ENCODE results near the gene ZNF135. TPM values are rescaled to one million over a fixed set of nuclear protein-coding genes. Genes with fewer than 3 reads are reported as not detected.

ZNF135 gene
- total RNA-seq, result 1.5 and 1.7 TPM in 2 replicates

DNA sequence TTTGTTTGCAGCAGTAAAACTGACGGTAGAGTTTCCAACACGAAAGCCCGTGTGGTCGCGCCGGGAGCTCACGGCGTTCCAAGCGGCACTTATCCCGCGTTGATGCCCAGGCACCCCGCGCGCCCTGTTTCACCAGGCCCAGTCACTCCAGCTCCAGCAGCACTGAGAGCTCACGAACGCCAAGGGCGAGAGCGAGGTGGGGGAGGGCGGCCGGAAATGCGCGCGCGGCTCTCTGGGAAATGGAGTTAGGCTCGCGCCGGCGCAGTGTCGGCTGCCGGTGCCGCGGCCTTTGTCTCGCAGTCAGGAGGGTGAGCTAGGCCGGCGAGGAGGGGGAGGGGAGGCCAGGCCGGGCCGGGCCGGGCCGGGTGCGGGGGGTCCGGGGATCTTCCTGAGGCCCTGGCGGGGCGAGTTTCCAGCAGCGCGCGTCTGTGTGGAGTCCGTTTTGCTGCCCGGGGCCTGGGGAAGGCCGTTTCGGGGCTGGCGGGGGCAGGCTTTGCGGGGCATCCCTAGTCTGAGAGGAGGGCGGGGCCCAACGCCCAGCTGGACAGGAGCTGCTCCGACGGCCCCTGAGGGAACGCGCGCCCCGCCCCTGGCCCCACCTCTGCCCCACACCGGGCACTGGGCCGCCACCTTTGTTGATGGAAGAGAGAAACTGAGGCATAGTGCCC, at the start of gene ZNF135:
Gene ZNF135 (plus strand): TSS at position 280 of the 668 bp plus-strand sequence. CDS start 721 bp downstream, outside the sequence.

DNA sequence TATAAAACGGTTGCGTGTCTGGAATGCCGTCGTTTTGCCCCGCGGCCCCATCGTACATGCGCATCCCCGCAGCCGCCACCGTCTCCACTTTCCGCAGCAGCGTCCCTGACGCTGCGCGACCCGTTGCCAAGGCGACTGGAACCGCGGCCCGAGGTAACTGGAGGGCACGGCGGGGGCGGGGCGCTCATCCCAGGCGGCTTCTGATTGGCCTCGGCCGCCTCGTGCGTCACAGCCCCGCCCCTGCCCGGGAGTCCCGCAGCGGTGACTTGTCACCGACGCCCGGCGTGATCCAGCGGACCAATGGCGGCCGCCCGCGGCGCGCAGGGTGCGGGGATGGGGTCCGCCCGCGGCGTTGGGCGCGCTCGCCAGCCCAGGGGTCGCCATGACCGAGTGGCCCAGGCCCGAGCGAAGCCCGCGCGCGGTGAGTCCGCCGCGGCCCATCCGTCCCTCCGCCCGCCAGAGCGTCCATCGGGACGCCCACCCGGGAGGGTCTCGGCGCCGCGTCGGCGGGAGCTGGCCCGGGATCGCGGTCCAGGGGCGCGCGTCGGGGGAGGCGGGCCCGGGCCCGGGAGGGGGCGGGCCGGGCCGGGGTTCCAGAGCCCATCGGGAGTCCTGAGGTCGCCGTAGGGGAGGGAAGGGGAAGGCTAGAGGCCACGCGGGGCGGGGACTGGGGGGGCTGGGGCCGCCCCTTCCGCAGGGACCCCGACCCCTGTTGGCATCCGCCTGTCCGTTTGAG, 25.2 kb upstream of the ZNF135 start, which contains the start of gene ZSCAN1:
Gene ZSCAN1 (plus strand): TSS at position 285 of the 736 bp plus-strand sequence. CDS start 3,812 bp downstream, outside the sequence.

DNA sequence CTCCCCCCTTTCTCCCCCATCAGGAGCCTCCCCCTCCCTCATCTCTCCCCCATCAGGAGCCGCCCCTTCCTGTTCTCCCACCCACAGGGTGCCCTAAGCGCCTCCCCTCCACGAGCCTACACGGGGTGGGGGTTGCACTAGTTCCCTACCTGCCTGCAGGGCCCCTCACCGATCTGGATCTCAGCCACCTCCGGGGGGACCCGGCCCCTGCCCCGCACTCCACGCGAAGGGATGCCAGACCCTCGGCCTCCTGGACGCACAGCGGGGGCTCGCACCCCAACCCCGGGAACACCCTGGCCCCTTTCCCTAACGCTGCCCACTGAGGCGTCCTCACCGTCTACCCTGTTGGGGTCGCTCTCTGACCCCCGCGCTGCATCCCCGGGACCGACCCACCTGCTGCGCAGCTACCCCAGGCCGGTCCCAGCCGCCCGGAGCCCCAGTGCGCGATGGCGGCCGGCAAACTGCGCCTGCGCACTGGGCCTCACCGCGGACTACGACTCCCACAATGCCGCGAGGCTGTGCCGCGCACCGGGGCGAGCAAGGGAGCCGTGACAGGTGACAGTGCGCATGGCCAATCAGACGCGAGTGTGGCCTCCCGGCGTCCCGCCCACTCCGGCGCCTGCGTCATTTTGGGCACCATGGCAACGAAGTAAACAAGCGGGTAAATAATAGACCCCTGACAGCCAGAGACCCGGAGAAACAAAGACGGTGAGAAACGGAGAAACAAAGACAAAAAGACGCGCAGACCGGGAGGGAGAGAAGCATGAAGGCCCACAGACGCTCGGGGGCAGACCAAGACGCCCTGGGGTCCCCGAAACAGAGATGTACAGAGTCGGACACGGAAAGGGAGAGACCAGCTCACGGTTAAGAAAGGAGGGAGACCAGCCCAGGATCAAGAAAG, 38.9 kb downstream of the ZNF135 start, which contains the start of gene ZSCAN18:
Gene ZSCAN18 (minus strand): TSS at position 451 of the 901 bp plus-strand sequence. CDS start 7,964 bp downstream, outside the sequence.

Other genes starting within 250 kb of the ZNF135 start
- 4.3 and 6.7 TPM in 2 replicates for gene ZNF552, start 244.4 kb upstream of the ZNF135 start, total RNA-seq
- gene ZNF587B, start 229.0 kb upstream of the ZNF135 start, total RNA-seq, result 23.4 and 26.0 TPM in 2 replicates
- gene ZNF587, start 209.4 kb upstream of the ZNF135 start, total RNA-seq, result 12.1 and 14.7 TPM in 2 replicates
- 4.3 and 4.9 TPM in 2 replicates for gene ZNF814, start 170.2 kb upstream of the ZNF135 start, total RNA-seq
- gene ZNF417, start 142.7 kb upstream of the ZNF135 start, total RNA-seq, result 8.3 and 9.9 TPM in 2 replicates
- gene ZNF418, start 123.9 kb upstream of the ZNF135 start, total RNA-seq, result 4.9 and 5.1 TPM in 2 replicates
- gene ZNF256, start 111.6 kb upstream of the ZNF135 start, total RNA-seq, result 2.7 and 4.9 TPM in 2 replicates
- gene C19orf18, start 84.7 kb upstream of the ZNF135 start, total RNA-seq, result not detected in 2 replicates
- gene ZNF606, start 56.5 kb upstream of the ZNF135 start, total RNA-seq, result 13.9 and 14.7 TPM in 2 replicates
- gene ZSCAN1, start 25.3 kb upstream of the ZNF135 start, total RNA-seq, result under 0.01 TPM in 1 of 2 replicates, not detected in the other
- 44.1 and 55.2 TPM in 2 replicates for gene ZSCAN18, start 38.9 kb downstream of the ZNF135 start, total RNA-seq
- 10.1 and 13.6 TPM in 2 replicates for gene ZNF329, start 91.5 kb downstream of the ZNF135 start, total RNA-seq
- gene ZNF274, start 123.8 kb downstream of the ZNF135 start, total RNA-seq, result 25.8 and 30.3 TPM in 2 replicates
- 58.0 and 70.1 TPM in 2 replicates for gene ZNF544, start 169.6 kb downstream of the ZNF135 start, total RNA-seq
- gene ZNF8, start 219.7 kb downstream of the ZNF135 start, total RNA-seq, result 3.9 and 4.3 TPM in 2 replicates
- gene ERVK3-1, start 246.1 kb downstream of the ZNF135 start, total RNA-seq, result 25.8 and 30.4 TPM in 2 replicates

Measured in tracheal epithelial cell (primary cell).